ENCODE results near the gene PLOD2. TPM values are rescaled to one million over a fixed set of nuclear protein-coding genes. Genes with fewer than 3 reads are reported as not detected.

The PLOD2 gene
- total and polyA plus RNA-seq, 2 donors from 2014 or later: 21.3 to 66.0 TPM

- Histone ChIP-seq H3K36me3 (ENCODE audit: control insufficient read depth in 2 of 3, insufficient read depth in 3 of 3, low read length in 3 of 3) (no peaks in the 10 kb centered on the region), H3K4me3 (ENCODE audit: low read length in 3 of 3) (no peak overlapping the region), H3K4me1 (ENCODE audit: control insufficient read depth in 2 of 3, insufficient read depth in 2 of 3, low read depth in 1 of 3, low read length in 3 of 3) (no peaks in the 10 kb centered on the region), H3K27ac (ENCODE audit: low read depth in 2 of 2, low read length in 2 of 2) (no peak overlapping the region), H3K9me3 (ENCODE audit: control insufficient read depth in 2 of 3, insufficient read depth in 1 of 3, low read length in 3 of 3) (no peaks in the 10 kb centered on the region), H3K9ac (ENCODE audit: low read length in 3 of 3) (no peak overlapping the region), H3K27me3 (ENCODE audit: control insufficient read depth, insufficient read depth, low read length) (no peaks in the 10 kb centered on the region)
- intact Hi-C loops (cut with DNase I): loop anchor here (10.0 kb wide), 1 partner anchor 103 kb away; no protein-coding TSS in a partner anchor
- FAIRE-seq: no peak
- DNase-seq: no peak
- no peak for TF ChIP-seq CTCF (IDR thresholded peaks at IDR 0.05; ENCODE audit: borderline replicate concordance, extremely low read depth, insufficient read depth)
Measured at GRCh38 chr3:146177519-146177918, 16.5 kb upstream of the PLOD2 start.

GRCh38 chr3:146177072-146177471, 16.1 kb upstream of the PLOD2 start:
- no peak for FAIRE-seq
- Histone ChIP-seq H3K27ac (ENCODE audit: low read depth in 2 of 2, low read length in 2 of 2) (no peak overlapping the region), H3K4me1 (ENCODE audit: control insufficient read depth in 2 of 3, insufficient read depth in 2 of 3, low read depth in 1 of 3, low read length in 3 of 3) (no peaks in the 10 kb centered on the region), H3K36me3 (ENCODE audit: control insufficient read depth in 2 of 3, insufficient read depth in 3 of 3, low read length in 3 of 3) (no peaks in the 10 kb centered on the region), H3K27me3 (ENCODE audit: control insufficient read depth, insufficient read depth, low read length) (no peaks in the 10 kb centered on the region), H3K9me3 (ENCODE audit: control insufficient read depth in 2 of 3, insufficient read depth in 1 of 3, low read length in 3 of 3) (no peaks in the 10 kb centered on the region), H3K9ac (ENCODE audit: low read length in 3 of 3) (no peak overlapping the region), H3K4me3 (ENCODE audit: low read length in 3 of 3) (no peak overlapping the region)
- no peak for DNase-seq
- TF ChIP-seq CTCF (IDR thresholded peaks at IDR 0.05; ENCODE audit: borderline replicate concordance, extremely low read depth, insufficient read depth): no peak
- intact Hi-C loops (cut with DNase I): loop anchor here (10.0 kb wide), 1 partner anchor 102 kb away; no protein-coding TSS in a partner anchor

GRCh38 chr3:146172586-146172985, 11.6 kb upstream of the PLOD2 start:
- Histone ChIP-seq H3K4me1 (ENCODE audit: control insufficient read depth in 2 of 3, insufficient read depth in 2 of 3, low read depth in 1 of 3, low read length in 3 of 3) (no peaks in the 10 kb centered on the region), H3K4me3 (ENCODE audit: low read length in 3 of 3) (no peak overlapping the region), H3K27ac (ENCODE audit: low read depth in 2 of 2, low read length in 2 of 2) (no peak overlapping the region), H3K36me3 (ENCODE audit: control insufficient read depth in 2 of 3, insufficient read depth in 3 of 3, low read length in 3 of 3) (no peaks in the 10 kb centered on the region), H3K9ac (ENCODE audit: low read length in 3 of 3) (no peak overlapping the region), H3K9me3 (ENCODE audit: control insufficient read depth in 2 of 3, insufficient read depth in 1 of 3, low read length in 3 of 3) (no peaks in the 10 kb centered on the region), H3K27me3 (ENCODE audit: control insufficient read depth, insufficient read depth, low read length) (no peaks in the 10 kb centered on the region)
- no peak for FAIRE-seq
- no peak for DNase-seq
- intact Hi-C loops (cut with DNase I): loop anchor here (10.0 kb wide), 1 partner anchor 98 kb away; no protein-coding TSS in a partner anchor
- no peak for TF ChIP-seq CTCF (IDR thresholded peaks at IDR 0.05; ENCODE audit: borderline replicate concordance, extremely low read depth, insufficient read depth)

GRCh38 chr3:146170591-146170990, 9.6 kb upstream of the PLOD2 start:
- no peak for TF ChIP-seq CTCF (IDR thresholded peaks at IDR 0.05; ENCODE audit: borderline replicate concordance, extremely low read depth, insufficient read depth)
- Histone ChIP-seq H3K9ac (ENCODE audit: low read length in 3 of 3) (no peak overlapping the region), H3K4me1 (ENCODE audit: control insufficient read depth in 2 of 3, insufficient read depth in 2 of 3, low read depth in 1 of 3, low read length in 3 of 3) (no peaks in the 10 kb centered on the region), H3K4me3 (ENCODE audit: low read length in 3 of 3) (no peak overlapping the region), H3K27ac (ENCODE audit: low read depth in 2 of 2, low read length in 2 of 2) (no peak overlapping the region), H3K9me3 (ENCODE audit: control insufficient read depth in 2 of 3, insufficient read depth in 1 of 3, low read length in 3 of 3) (no peaks in the 10 kb centered on the region), H3K36me3 (ENCODE audit: control insufficient read depth in 2 of 3, insufficient read depth in 3 of 3, low read length in 3 of 3) (no peaks in the 10 kb centered on the region), H3K27me3 (ENCODE audit: control insufficient read depth, insufficient read depth, low read length) (no peaks in the 10 kb centered on the region)
- DNase-seq (no peak), FAIRE-seq (no peak)
- intact Hi-C loops (cut with DNase I): loop anchor here (10.0 kb wide), 1 partner anchor 96 kb away; no protein-coding TSS in a partner anchor

Measured in kidney (tissue), 14 donors.